PFSK-1 (cell line): ENCODE measurements around the gene NAPA. TPM values are rescaled to one million over a fixed set of nuclear protein-coding genes. Genes with fewer than 3 reads are reported as not detected.

Source experiments
- FOXP2 ChIP-seq: optimal IDR thresholded peaks from 2 replicates; pipeline ENCODE3; 2011; ENCODE audit warnings: borderline replicate concordance, control low read depth, inconsistent platforms; ENCODE audit not compliant: insufficient read depth; ENCODE audit errors: extremely low read length, extremely low read depth
- POLR2AphosphoS5 ChIP-seq: IDR thresholded peaks from 2 replicates; pipeline ENCODE4 v1.6.1; 2012; ENCODE audit warnings: low read depth, mild to moderate bottlenecking, control low read depth, low read length, moderate library complexity
- SIN3A ChIP-seq: IDR thresholded peaks from 2 replicates; pipeline ENCODE4 v1.6.1; 2012; ENCODE audit warnings: mild to moderate bottlenecking, low read length, moderate library complexity, borderline replicate concordance; ENCODE audit not compliant: insufficient read depth
- TAF1 ChIP-seq: IDR thresholded peaks from 2 replicates; pipeline ENCODE4 v1.6.1; 2012; ENCODE audit warnings: low read length, control low read depth, borderline replicate concordance; ENCODE audit not compliant: insufficient read depth
- polyA plus RNA-seq: library from polyadenylated mRNA; unstranded; fragments of >200 nt; gene quantifications from one replicate; pipeline ENCODE4 v1.2.1, GENCODE V29; 2012; ENCODE audit warnings: low read depth, missing spikeins; ENCODE audit not compliant: insufficient read length
- TF ChIP-seq, protein P1 (sequence below), 2 experiments: IDR thresholded peaks; 2 replicates each; pipeline versions ENCODE4 v1.6.1 to v1.8.0; 2011 to 2012; ENCODE audit warnings: low read depth in 2 of 2, low read length in 2 of 2, control low read depth in 1 of 2, inconsistent platforms in 1 of 2, mild to moderate bottlenecking in 1 of 2, moderate library complexity in 1 of 2; ENCODE audit not compliant: insufficient read depth in 1 of 2

The NAPA gene
- 173 TPM for polyA plus RNA-seq

DNA sequence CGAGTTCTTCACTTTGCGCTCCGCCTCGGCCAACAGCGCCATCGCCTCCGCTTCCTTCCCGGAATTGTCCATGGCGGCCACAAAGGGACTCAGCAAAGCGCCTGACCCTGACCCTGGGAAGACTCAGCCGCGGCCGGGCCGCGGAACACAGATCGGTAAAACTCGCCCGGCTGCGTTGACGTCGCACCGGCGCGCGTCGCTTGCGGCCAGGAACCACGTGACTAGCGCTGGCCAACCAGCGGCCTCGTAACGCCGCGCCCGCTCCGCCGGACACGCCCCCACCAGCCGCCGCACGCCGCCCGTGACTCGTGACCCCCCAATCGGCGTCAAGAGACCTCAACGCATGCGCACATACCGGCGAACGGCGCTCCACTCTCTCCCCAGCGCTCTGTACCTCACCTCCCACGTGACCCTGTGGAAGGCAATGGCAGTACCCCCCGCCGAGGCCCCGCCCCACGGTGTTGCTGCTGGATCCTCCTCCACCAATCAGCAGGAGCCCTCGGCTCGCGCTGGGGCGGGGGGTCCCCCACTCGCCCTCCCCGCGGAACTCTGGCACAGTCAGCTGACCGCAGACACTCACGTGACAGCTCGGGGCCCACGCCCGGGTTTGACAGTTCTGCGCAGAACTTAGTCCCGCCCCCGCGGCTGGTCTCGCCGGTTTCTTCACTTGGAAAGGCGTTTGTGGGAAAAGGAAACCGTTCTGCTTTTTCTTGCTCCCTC lies at the start of gene NAPA:
TSS of gene NAPA (minus strand) at position 195 of the 720 bp plus-strand sequence. CDS start at position 72, 123 bp downstream.
- TF ChIP-seq POLR2AphosphoS5 (peak; percentile 67; the same call in 1 of the 2 replicates), TAF1 (peak; percentile 44; the same call in 1 of the 2 replicates), FOXP2 (peak; percentile 99), SIN3A (peak; percentile 89; the same call in 1 of the 2 replicates)
- TF ChIP-seq, protein P1, sequence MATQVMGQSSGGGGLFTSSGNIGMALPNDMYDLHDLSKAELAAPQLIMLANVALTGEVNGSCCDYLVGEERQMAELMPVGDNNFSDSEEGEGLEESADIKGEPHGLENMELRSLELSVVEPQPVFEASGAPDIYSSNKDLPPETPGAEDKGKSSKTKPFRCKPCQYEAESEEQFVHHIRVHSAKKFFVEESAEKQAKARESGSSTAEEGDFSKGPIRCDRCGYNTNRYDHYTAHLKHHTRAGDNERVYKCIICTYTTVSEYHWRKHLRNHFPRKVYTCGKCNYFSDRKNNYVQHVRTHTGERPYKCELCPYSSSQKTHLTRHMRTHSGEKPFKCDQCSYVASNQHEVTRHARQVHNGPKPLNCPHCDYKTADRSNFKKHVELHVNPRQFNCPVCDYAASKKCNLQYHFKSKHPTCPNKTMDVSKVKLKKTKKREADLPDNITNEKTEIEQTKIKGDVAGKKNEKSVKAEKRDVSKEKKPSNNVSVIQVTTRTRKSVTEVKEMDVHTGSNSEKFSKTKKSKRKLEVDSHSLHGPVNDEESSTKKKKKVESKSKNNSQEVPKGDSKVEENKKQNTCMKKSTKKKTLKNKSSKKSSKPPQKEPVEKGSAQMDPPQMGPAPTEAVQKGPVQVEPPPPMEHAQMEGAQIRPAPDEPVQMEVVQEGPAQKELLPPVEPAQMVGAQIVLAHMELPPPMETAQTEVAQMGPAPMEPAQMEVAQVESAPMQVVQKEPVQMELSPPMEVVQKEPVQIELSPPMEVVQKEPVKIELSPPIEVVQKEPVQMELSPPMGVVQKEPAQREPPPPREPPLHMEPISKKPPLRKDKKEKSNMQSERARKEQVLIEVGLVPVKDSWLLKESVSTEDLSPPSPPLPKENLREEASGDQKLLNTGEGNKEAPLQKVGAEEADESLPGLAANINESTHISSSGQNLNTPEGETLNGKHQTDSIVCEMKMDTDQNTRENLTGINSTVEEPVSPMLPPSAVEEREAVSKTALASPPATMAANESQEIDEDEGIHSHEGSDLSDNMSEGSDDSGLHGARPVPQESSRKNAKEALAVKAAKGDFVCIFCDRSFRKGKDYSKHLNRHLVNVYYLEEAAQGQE (IDR thresholded peaks at IDR 0.05; ENCODE audit: insufficient read depth in 1 of 2, low read depth in 2 of 2, low read length in 2 of 2), result no peak

DNA sequence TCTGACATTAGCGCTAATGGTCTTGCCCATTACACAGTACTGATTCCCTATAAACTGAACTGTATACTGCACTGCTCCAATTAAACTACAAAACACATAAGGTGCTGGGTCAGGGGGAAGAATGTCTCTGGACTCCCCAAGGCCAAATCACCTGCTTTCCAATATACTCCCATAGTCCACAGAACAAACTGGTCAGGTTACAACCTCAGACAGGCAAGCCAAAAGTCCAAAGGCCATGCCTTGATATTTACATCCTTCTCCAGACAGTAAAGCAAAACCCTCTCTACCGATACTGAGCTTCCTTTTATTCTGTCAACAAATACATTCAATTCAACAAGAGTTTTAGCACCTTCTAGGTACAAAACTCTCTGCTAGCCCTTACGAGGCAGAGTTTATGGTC lies 49.2 kb upstream of the NAPA start:
- TF ChIP-seq POLR2AphosphoS5 (no peak), SIN3A (no peak), TAF1 (no peak), FOXP2 (no peak)
- TF ChIP-seq, protein P1 (IDR thresholded peaks at IDR 0.05; ENCODE audit: insufficient read depth in 1 of 2, low read depth in 2 of 2, low read length in 2 of 2), result no peak

DNA sequence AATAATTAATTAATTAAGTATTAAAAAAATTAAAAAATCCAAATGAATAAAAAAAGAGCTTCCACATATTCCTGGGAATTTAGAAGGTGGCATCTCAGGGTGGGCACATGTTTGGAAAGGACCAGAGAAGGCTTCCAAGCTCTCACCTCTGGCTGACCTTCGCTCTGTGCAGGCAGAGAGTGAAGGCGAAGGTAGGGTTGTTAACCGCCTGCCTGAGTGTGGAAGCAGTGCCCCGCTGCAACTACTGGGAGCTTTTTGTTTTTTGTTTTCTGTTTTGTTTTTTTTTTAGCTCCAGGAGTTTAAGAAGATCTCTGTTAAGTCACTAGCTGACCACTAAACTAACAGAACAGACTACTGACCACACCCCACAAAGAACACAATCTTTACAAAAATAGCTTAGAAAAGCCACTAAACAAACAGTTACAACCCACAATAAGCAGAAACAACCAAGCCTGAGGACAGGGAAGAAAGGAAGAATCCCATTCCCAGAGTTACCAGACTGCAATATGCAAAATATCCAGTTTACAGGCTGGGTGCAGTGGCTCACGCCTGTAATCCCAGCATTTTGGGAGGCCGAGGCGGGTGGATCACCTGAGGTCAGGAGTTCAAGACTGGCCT lies 46.7 kb upstream of the NAPA start:
- TF ChIP-seq TAF1, result no peak
- no peak for TF ChIP-seq FOXP2
- no peak for TF ChIP-seq POLR2AphosphoS5
- TF ChIP-seq, protein P1 (IDR thresholded peaks at IDR 0.05; ENCODE audit: insufficient read depth in 1 of 2, low read depth in 2 of 2, low read length in 2 of 2), result no peak
- no peak for TF ChIP-seq SIN3A

DNA sequence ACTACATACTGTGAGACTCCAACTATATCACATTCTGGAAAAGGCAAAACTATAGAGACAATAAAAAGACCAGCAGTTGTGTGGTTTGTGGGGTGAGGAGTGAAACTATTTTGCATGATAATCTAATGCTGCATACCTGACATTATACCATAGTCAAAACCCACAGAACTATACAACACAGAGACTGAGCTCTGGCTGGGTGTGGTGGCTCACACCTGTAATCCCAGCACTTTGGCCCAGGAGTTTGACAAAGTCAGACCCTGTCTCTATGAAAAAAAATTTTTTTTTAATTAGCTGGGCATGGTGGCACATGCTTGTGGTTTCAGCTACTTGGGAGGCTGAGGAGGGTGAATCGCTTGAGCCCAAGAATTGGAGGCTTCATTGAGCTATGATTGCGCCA lies 46.1 kb upstream of the NAPA start:
- no peak for TF ChIP-seq FOXP2
- no peak for TF ChIP-seq POLR2AphosphoS5
- TF ChIP-seq, protein P1 (IDR thresholded peaks at IDR 0.05; ENCODE audit: insufficient read depth in 1 of 2, low read depth in 2 of 2, low read length in 2 of 2), result no peak
- TF ChIP-seq TAF1, result no peak
- no peak for TF ChIP-seq SIN3A
